CD14-positive monocyte (primary cell): ENCODE data around the gene INTS6. TPM values are rescaled to one million over a fixed set of nuclear protein-coding genes. Genes with fewer than 3 reads are reported as not detected.

Experiments
- DNase-seq, 3 donors: peaks; one replicate each; pipeline ENCODE4 v3.0.0-alpha.2; 2011 to 2022
- H2AFZ ChIP-seq: 2 replicates; pipeline ENCODE4 v1.6.0; 2012; ENCODE audit warnings: mild to moderate bottlenecking, low read depth, low read length, inconsistent platforms; ENCODE audit not compliant: insufficient read depth, poor library complexity, severe bottlenecking
- H3K27ac ChIP-seq, 2 donors: 1 replicate in 1 of 2; 2 replicates in 1 of 2; pipeline ENCODE4 v1.5.1; 2012 to 2013; ENCODE audit warnings: low read length in 2 of 2, control low read depth in 1 of 2, inconsistent platforms in 1 of 2, low read depth in 1 of 2, mild to moderate bottlenecking in 1 of 2
- H3K27me3 ChIP-seq, 2 donors: one replicate each; pipeline versions ENCODE4 v1.6.0 to v1.6.1; 2011 to 2013; ENCODE audit warnings: low read length in 2 of 2; ENCODE audit not compliant: control insufficient read depth in 2 of 2, insufficient read depth in 2 of 2
- H3K36me3 ChIP-seq, 2 donors: replicated peaks in 1 of 2; 1 replicate in 1 of 2; 2 replicates in 1 of 2; pipeline versions ENCODE4 v1.5.1 to v1.6.1; 2012 to 2013; ENCODE audit warnings: low read length in 2 of 2, control low read depth in 1 of 2, inconsistent platforms in 1 of 2, mild to moderate bottlenecking in 1 of 2; ENCODE audit not compliant: insufficient read depth in 2 of 2, control insufficient read depth in 1 of 2
- H3K4me1 ChIP-seq, 2 donors: 1 replicate in 1 of 2; 2 replicates in 1 of 2; pipeline versions ENCODE4 v1.5.1 to v1.6.1; 2012 to 2013; ENCODE audit warnings: low read length in 2 of 2, control low read depth in 1 of 2, inconsistent platforms in 1 of 2, mild to moderate bottlenecking in 1 of 2, moderate library complexity in 1 of 2; ENCODE audit not compliant: insufficient read depth in 2 of 2, control insufficient read depth in 1 of 2
- H3K4me2 ChIP-seq: replicated peaks from 2 replicates; pipeline ENCODE3; 2012; ENCODE audit warnings: low read length, moderate library complexity, mild to moderate bottlenecking; ENCODE audit not compliant: poor library complexity, severe bottlenecking; ENCODE audit errors: extremely low read depth
- H3K4me3 ChIP-seq, 3 experiments: fragments of 200-600 bp in 1 of 3; sonication (generic) in 1 of 3; replicated peaks in 1 of 3; 1 replicate in 2 of 3; 2 replicates in 1 of 3; pipeline ENCODE4 v1.5.1; 2011 to 2013; ENCODE audit warnings: low read length in 3 of 3, mild to moderate bottlenecking in 3 of 3, control low read depth in 2 of 3, low read depth in 2 of 3, inconsistent platforms in 1 of 3, moderate library complexity in 1 of 3
- H3K79me2 ChIP-seq: 2 replicates; pipeline ENCODE4 v1.6.0; 2012; ENCODE audit warnings: mild to moderate bottlenecking, control low read depth, inconsistent platforms, low read length, moderate library complexity; ENCODE audit not compliant: insufficient read depth
- H3K9ac ChIP-seq: 2 replicates; pipeline ENCODE4 v1.6.0; 2017; ENCODE audit warnings: low read length, mild to moderate bottlenecking; ENCODE audit not compliant: insufficient read depth, poor library complexity, severe bottlenecking
- H3K9me3 ChIP-seq, 2 donors: replicated peaks in 1 of 2; 1 replicate in 1 of 2; 2 replicates in 1 of 2; pipeline versions ENCODE4 v1.5.1 to v1.6.1; 2012 to 2013; ENCODE audit warnings: low read length in 2 of 2, control low read depth in 1 of 2; ENCODE audit not compliant: control insufficient read depth in 1 of 2, insufficient read depth in 1 of 2
- H4K20me1 ChIP-seq: 2 replicates; pipeline ENCODE4 v1.6.0; 2012; ENCODE audit warnings: mild to moderate bottlenecking, low read length, control low read depth, moderate library complexity; ENCODE audit not compliant: insufficient read depth
- H3K27ac Mint-ChIP-seq, 7 donors: one replicate each; pipeline ENCODE4 v1.8.0; 2020; ENCODE audit warnings: mild to moderate bottlenecking in 7 of 7, mixed read lengths in 7 of 7, moderate library complexity in 6 of 7, inconsistent platforms in 2 of 7
- H3K27me3 Mint-ChIP-seq, 3 donors: one replicate each; pipeline ENCODE4 v1.8.0; 2021 to 2022; ENCODE audit warnings: low read depth in 3 of 3, mild to moderate bottlenecking in 3 of 3, mixed read lengths in 3 of 3, moderate library complexity in 3 of 3, inconsistent platforms in 1 of 3
- H3K36me3 Mint-ChIP-seq, 2 donors: one replicate each; pipeline ENCODE4 v1.8.0; 2020; ENCODE audit warnings: mixed read lengths in 2 of 2, inconsistent platforms in 1 of 2, mild to moderate bottlenecking in 1 of 2
- H3K4me1 Mint-ChIP-seq: one replicate; pipeline ENCODE4 v1.8.0; 2020; ENCODE audit warnings: mild to moderate bottlenecking, mixed read lengths
- H3K4me3 Mint-ChIP-seq, 2 donors: one replicate each; pipeline ENCODE4 v1.8.0; 2020; ENCODE audit warnings: mild to moderate bottlenecking in 2 of 2, mixed read lengths in 2 of 2, moderate library complexity in 1 of 2
- H3K9me3 Mint-ChIP-seq, 7 donors: one replicate each; pipeline ENCODE4 v1.8.0; 2020 to 2022; ENCODE audit warnings: mixed read lengths in 7 of 7, mild to moderate bottlenecking in 6 of 7, moderate library complexity in 6 of 7, inconsistent platforms in 2 of 7
- WGBS: methylation state at CpG from one replicate; pipeline ENCODE4 v1.1.5; 2013; ENCODE audit warnings: missing lambda C conversion rate; ENCODE audit not compliant: insufficient coverage; 5-methylcytosine and 5-hydroxymethylcytosine counted together
- intact Hi-C, 2 donors: fragments of 100-400 bp; cut with micrococcal nuclease; formaldehyde crosslinking; loops; one replicate each; pipeline versions ENCODE4 v1.15.0 to v1.15.1; 2023
- polyA plus RNA-seq, 3 donors: library from polyadenylated mRNA; depleted of rRNA in 1 of 3; unstranded in 2 of 3; stranded (reverse) in 1 of 3; fragments of 300-500 nt in 2 of 3; fragments of >200 nt in 1 of 3; fragmentation: Illumina TruSeq in 2 of 3; gene quantifications; 1 replicate in 2 of 3; 2 replicates in 1 of 3; pipeline ENCODE4 v1.2.3, GENCODE V29; 2012 to 2021
- TF ChIP-seq, protein P1 (sequence below): fragments of 200-600 bp; IDR thresholded peaks from one replicate; pipeline ENCODE4 v1.8.0; 2022; ENCODE audit warnings: antibody characterized with exemption, mild to moderate bottlenecking

INTS6 gene
- polyA plus RNA-seq, 3 donors: 10.8 to 13.2 (median 11.6) TPM

DNA sequence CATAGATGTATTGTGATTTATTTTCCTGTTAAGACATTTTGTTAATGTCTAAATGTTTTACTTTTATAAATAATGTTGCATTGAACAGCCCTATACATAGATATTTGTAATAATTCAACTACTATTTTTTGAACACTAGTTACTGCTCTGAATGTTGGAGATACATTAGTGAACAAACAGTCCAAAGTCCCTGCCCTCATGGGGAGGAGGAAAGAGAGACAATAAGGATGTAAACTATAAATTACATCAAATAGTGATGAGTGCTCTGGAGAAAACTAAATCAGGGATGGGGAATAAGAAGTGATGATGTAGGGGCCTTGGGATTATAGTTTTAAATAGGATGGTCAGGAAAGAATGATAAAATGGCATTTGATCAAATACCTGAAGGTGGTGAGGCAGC lies 12.3 kb upstream of the INTS6 start:
- H3K27ac ChIP-seq: no peak overlapping the region
- H2AFZ ChIP-seq: no peak overlapping the region
- no peaks in the 10 kb centered on the region for H3K4me1 ChIP-seq
- DNase-seq: no peak
- no peaks in the 10 kb centered on the region for H3K79me2 ChIP-seq
- H3K27me3 Mint-ChIP-seq: peaks cover 0 to 5% (median 0%) of the 10 kb centered on the region in 3 donors
- no peaks in the 10 kb centered on the region for H3K36me3 ChIP-seq
- H3K9ac ChIP-seq: no peak overlapping the region
- no peak overlapping the region for H3K4me3 Mint-ChIP-seq
- intact Hi-C loops: no loop called here
- peaks cover 0 to 2% (median 0%) of the 10 kb centered on the region in 7 donors for H3K9me3 Mint-ChIP-seq
- H3K4me1 Mint-ChIP-seq: peaks cover 2% of the 10 kb centered on the region
- H3K36me3 Mint-ChIP-seq: no peaks in the 10 kb centered on the region
- no peaks in the 10 kb centered on the region for H4K20me1 ChIP-seq
- no peak overlapping the region for H3K4me2 ChIP-seq
- no peaks in the 10 kb centered on the region for H3K27me3 ChIP-seq
- H3K9me3 ChIP-seq: no peaks in the 10 kb centered on the region
- TF ChIP-seq, protein P1, sequence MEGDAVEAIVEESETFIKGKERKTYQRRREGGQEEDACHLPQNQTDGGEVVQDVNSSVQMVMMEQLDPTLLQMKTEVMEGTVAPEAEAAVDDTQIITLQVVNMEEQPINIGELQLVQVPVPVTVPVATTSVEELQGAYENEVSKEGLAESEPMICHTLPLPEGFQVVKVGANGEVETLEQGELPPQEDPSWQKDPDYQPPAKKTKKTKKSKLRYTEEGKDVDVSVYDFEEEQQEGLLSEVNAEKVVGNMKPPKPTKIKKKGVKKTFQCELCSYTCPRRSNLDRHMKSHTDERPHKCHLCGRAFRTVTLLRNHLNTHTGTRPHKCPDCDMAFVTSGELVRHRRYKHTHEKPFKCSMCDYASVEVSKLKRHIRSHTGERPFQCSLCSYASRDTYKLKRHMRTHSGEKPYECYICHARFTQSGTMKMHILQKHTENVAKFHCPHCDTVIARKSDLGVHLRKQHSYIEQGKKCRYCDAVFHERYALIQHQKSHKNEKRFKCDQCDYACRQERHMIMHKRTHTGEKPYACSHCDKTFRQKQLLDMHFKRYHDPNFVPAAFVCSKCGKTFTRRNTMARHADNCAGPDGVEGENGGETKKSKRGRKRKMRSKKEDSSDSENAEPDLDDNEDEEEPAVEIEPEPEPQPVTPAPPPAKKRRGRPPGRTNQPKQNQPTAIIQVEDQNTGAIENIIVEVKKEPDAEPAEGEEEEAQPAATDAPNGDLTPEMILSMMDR: no peak
- H3K27ac Mint-ChIP-seq: no peak overlapping the region
- H3K4me3 ChIP-seq: no peak overlapping the region

DNA sequence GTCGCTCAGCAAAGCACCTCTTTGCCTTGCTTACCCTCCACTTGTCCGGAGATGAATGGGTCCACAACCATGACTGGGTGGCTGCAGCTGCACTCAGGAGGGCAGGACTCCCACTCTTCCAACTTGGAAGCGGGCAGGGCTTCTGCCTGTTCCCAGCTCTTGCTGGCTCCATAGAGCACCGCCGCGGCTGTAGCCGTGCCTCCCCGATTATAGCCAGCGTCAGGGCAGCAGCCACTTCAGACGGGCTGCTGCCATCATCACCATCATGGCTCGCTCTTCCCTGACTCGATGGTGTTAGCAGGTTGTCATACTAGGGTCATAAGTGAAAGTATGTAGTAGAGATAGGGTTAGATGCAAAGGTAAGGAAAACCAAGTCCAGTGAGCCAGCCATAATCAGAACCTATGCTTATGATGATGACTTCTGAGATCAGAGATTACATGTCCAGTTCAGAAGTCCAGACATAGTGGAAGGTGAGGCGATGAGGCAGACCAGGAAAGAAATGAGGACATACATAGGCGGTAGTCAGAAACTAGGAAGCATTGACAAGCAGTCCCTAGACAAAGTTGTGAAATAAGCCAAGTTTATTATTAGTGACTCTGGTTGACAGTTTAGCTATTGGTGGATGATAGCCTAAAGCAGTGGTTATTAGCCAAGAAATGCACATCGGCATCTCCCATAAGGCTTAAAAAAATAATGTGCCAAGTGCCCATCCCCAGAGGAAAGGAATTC lies 4.4 kb upstream of the INTS6 start:
- peak; percentile 25 to 62 (median 52) for DNase-seq
- TF ChIP-seq, protein P1: no peak
- H3K4me3 Mint-ChIP-seq: no peak overlapping the region
- peak overlapping the region in 3 of 7 donors; percentile 43 to 82 (median 58) for H3K27ac Mint-ChIP-seq
- Histone ChIP-seq H3K9me3 (no peaks in the 10 kb centered on the region), H2AFZ (no peak overlapping the region), H4K20me1 (no peaks in the 10 kb centered on the region), H3K4me3 (peak overlapping the region in 1 of 3 experiments; percentile 0), H3K4me1 (peaks cover 27 to 32% of the 10 kb centered on the region in 2 donors), H3K9ac (no peak overlapping the region), H3K27ac (peak overlapping the region in 1 of 2 donors; percentile 1), H3K4me2 (peak overlapping the region; percentile 26), H3K79me2 (peaks cover 20% of the 10 kb centered on the region), H3K27me3 (no peaks in the 10 kb centered on the region), H3K36me3 (peaks cover 0 to 14% of the 10 kb centered on the region in 2 donors)
- H3K9me3 Mint-ChIP-seq: peaks cover 0 to 7% (median 3%) of the 10 kb centered on the region in 7 donors
- H3K4me1 Mint-ChIP-seq: peaks cover 31% of the 10 kb centered on the region
- 83% methylated on average over 14 of the region's 15 CpGs for WGBS
- intact Hi-C loops: loop anchor here in 1 of 2 donors (10.0 kb wide), 1 partner anchor 348 kb away; the partner anchor contains the start of gene DHRS12
- peaks cover 15 to 19% of the 10 kb centered on the region in 2 donors for H3K36me3 Mint-ChIP-seq
- no peaks in the 10 kb centered on the region for H3K27me3 Mint-ChIP-seq
